Cortex of kidney (tissue), 1 donor: Measurements from ENCODE around the gene ADGRL3.

ENCODE experiments used
- DNase-seq: peaks from one replicate; lab custom pipeline; 2025; lab: John Stamatoyannopoulos, UW

ADGRL3 gene

GRCh38 chr4:61200187-61200915 lies at the start of gene ADGRL3:
ADGRL3 (plus strand) TSS chr4:61200326.
- no peak for DNase-seq

DNA sequence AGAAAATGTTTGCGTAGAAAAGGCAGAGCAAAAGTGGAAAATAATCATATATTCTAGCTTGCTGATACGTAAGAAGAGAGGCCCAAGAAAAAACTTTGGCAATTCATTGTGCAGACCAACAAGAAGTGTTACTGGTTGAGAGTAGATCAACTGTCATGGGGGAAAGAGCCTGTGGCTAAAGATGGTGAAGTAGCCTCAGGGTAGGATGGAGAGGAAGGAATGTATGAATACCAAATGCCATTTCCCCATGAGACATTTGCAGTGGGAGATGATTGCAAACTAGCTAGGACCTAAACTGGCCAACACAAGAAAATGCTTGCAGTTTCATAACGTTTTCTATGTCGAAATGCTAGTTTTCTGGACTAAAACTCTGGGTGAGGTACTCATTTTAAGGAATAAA lies 47.7 kb upstream of the ADGRL3 start:
- DNase-seq: no peak

- no peak for DNase-seq
Observed at GRCh38 chr4:61160478-61160877, 39.6 kb upstream of the ADGRL3 start.

- no peak for DNase-seq
Observed at GRCh38 chr4:61162116-61162515, 38.0 kb upstream of the ADGRL3 start.

GRCh38 chr4:61173799-61174198 lies 26.3 kb upstream of the ADGRL3 start:
- no peak for DNase-seq

GRCh38 chr4:61175495-61175894 lies 24.6 kb upstream of the ADGRL3 start:
- no peak for DNase-seq

DNA sequence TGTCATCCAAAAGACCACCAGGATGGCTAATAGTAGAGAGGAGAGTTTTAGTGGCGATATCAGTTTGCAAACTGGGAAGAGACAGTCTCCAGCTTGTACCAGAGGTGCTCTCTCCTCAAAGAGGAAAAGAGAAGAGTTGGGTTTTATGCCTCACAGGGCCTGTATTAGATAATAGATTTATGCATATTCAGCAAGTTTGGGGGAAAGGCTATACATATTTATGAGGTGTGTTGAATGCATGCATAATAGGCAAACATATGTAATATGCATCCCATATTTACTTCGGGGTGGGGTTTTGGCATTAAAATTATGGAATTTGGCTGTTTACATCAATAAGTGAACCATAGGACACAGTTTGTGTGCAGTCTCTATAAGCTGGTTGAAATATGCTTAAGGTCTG lies 22.8 kb upstream of the ADGRL3 start:
- DNase-seq: no peak

DNA sequence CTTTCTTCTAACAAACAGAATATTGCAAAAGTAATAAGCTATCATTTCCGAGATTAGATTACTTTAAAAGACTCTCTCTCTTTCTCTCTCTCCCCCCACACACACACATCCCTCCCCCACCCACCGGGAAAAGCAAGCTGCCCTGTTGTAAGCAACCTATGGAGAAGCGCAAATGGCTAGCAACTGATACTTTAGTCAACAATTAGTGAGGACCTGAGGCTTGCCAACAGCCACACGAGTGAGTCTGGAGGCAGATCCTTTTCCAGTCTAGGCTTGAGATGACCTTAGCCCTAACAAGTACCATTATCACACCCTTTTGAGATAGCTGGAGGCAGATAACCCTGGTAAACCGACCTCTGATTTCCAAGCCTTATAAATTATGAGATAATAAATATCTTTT lies 19.7 kb upstream of the ADGRL3 start:
- no peak for DNase-seq

DNA sequence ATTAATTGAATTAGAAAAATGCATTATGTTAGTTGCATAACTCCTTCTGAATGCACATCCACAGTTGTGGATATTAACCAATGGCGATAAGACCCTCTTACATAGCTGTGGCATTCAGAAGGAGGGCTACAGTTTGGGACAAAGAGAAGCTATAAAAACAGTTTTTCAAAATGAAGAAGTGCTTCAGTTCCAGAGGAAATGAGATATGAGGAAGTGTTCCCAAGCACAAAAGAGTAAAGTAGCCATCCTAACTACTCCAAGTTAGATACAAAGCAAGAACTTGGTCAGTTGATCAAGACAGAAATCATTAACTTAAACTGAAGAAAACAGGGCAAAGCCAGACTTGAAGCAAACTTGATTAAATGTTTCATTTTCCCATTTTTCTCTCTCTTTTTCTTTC lies 17.2 kb upstream of the ADGRL3 start:
- no peak for DNase-seq

- DNase-seq: no peak
Observed at GRCh38 chr4:61185288-61185687, 14.8 kb upstream of the ADGRL3 start.

DNA sequence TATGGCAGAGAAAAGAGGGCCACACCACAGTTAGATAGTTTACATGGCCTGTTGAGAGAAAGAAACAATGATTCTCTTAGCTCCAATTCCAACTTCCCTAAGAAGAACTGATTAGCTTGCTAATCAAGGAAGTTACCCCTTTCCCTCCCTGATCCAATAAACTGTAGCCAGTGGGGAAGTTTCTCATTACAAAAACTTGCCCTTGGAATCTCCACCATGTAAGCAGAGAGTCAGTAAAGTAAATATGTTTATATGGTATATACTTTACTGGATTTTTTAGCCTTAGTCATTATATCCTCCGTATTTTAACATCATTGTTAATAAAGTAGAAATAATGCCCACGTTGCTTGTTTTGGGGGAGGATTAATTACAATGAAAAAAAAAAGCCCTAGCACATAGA lies 7.7 kb upstream of the ADGRL3 start:
- DNase-seq: no peak

- DNase-seq: no peak
Observed at GRCh38 chr4:61193863-61194262, 6.3 kb upstream of the ADGRL3 start.

GRCh38 chr4:61194571-61194970 lies 5.6 kb upstream of the ADGRL3 start:
- no peak for DNase-seq

DNA sequence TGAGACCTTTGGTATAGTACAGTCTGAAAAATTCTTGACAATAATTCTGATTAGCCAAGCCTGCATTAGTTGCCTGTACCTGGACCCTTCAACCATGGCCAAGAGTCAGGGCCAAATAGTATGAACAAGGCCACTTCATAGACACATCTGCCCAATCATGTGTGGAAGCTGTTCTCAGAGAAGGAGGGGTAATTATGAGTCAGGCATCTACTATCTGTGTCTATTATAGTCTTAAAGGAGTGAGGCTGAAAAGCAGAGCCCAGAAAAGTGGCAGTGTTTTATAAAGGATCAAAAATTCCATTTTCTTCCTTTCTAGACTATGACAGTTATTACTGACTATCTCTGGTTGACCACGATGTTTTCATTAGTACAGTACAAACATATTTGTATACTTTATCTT lies 5.0 kb upstream of the ADGRL3 start:
- no peak for DNase-seq

GRCh38 chr4:61198686-61199085 lies 1.4 kb upstream of the ADGRL3 start:
- DNase-seq: no peak

GRCh38 chr4:61199873-61200186 lies 296 bp upstream of the ADGRL3 start:
- no peak for DNase-seq

GRCh38 chr4:61200916-61201526 lies 895 bp downstream of the ADGRL3 start:
- no peak for DNase-seq

GRCh38 chr4:61201561-61201960 lies 1.4 kb downstream of the ADGRL3 start:
- DNase-seq: no peak

DNA sequence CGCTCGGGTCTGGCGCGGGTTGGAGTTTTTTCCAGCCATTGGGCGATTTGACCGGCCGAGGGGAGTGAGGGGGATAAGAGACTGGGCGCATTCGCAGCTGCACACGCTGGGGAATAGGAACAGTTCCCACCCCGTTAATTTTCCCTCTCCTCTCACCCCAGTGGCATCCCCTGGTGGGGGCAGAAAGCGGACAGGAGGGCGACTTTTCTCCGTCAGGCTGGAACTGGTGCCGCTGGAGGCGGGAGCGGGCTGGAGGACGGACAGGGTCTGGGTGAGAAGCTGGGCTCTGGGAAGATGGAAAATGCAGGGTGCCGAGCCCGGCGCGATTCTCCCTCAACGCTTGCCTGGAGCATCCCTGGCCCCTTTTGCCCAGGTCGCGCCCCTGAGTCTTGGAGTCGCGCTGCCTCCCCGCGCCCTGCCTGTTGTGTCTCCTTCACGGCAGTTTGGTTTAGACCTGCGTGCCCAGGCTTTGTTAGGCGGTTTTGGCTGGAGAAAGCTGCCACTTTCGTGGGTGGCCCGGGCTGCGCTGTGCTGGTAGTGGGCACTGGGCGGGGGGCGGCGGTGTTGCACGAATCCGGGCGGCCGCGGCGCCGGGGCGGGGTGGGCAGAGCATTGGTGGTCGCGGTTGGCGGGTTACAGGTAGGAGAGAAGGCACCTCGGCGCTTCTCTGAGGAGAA lies 2.0 kb downstream of the ADGRL3 start:
- no peak for DNase-seq

DNA sequence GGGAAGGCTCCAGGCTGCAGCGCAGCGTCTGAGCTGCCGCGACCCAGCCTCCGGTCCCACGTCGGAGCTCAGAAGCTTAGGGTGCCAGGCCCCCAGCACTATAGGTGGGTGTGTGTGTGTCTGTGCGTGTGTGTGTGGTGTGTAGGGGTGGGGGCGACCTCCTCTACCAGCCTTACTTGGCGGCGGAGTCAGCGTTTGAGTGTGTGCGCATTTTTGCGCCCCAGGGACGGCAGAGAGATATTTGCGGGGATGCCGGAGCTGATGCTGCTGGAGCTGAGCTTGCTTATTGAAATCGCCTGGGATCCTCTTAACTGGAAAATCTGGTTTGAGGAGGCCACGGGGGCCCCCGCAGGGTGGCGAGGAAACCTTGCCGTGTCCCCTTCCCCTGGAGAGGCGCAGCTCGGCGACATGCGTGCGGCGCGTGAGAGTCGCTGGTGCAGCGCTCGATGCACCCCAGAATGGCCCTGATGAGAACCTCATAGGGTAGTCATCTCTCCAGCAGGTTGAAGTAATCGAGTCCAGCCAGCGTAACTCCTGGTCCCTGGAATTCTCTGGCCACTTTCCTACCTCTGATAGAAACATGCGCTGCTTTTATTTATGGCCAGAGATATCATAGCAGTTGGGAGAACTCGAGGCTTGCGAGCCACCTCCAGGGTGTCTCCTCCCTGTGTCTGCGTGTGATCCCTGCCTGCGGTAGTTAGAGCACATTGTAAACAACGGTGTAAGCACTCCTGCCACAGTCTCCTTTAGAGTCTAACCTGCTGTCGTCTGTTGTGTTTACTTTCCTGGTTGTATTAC lies 2.7 kb downstream of the ADGRL3 start:
- no peak for DNase-seq

DNA sequence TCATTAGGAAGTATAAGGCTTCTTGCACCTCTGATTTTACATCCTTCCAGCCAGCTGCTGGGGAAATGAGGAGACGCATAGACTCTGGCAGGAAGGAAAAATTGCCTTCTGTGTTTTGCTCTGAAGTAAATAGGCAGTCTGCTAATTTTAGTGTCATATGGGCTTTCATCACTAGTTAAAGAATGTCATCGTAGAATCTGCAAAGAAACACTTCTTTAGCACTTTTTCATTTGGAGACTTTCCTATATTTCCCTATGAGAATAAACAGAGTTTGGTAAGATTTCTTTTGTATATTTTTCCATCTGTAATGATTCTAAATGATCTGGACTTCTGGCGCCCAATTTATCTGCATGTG lies 3.3 kb downstream of the ADGRL3 start:
- DNase-seq: no peak

- DNase-seq: no peak
Observed at GRCh38 chr4:61204353-61205060, 4.4 kb downstream of the ADGRL3 start.
